Measurements from ENCODE around the gene PCDHGC3.
"Not testable (repeated sequence)": the region's sequence is repeated elsewhere in the genome, so short reads cannot be mapped to it uniquely, and the experiment has no call there.

PCDHGC3 gene

GRCh38 chr5:141475625-141476131, at the start of gene PCDHGC3:
Gene PCDHGC3 (plus strand): TSS chr5:141475966. CDS start chr5:141476117, 151 bp downstream.
- no peak for DNase-seq

- no peak for DNase-seq
Observed at GRCh38 chr5:141427783-141428426, 47.9 kb upstream of the PCDHGC3 start.

- no peak for DNase-seq
Observed at GRCh38 chr5:141430332-141431113, 45.2 kb upstream of the PCDHGC3 start, which contains the start of gene PCDHGA12. Gene PCDHGA12 (plus strand): TSS chr5:141430507. CDS start chr5:141430760, 253 bp downstream.

GRCh38 chr5:141431286-141431685, 44.5 kb upstream of the PCDHGC3 start:
- no peak for DNase-seq

- not testable (repeated sequence) for DNase-seq
Observed at GRCh38 chr5:141432308-141432707, 43.5 kb upstream of the PCDHGC3 start.

- not testable (repeated sequence) for DNase-seq
Observed at GRCh38 chr5:141432726-141433125, 43.0 kb upstream of the PCDHGC3 start.

GRCh38 chr5:141434006-141434405, 41.8 kb upstream of the PCDHGC3 start:
- no peak for DNase-seq

- DNase-seq: no peak
Observed at GRCh38 chr5:141437221-141437620, 38.5 kb upstream of the PCDHGC3 start.

GRCh38 chr5:141439411-141440141, 36.2 kb upstream of the PCDHGC3 start:
- no peak for DNase-seq

- no peak for DNase-seq
Observed at GRCh38 chr5:141440341-141440740, 35.4 kb upstream of the PCDHGC3 start.

- DNase-seq: no peak
Observed at GRCh38 chr5:141441571-141442170, 34.1 kb upstream of the PCDHGC3 start.

- no peak for DNase-seq
Observed at GRCh38 chr5:141465351-141465750, 10.4 kb upstream of the PCDHGC3 start.

- no peak for DNase-seq
Observed at GRCh38 chr5:141476132-141476911, 556 bp downstream of the PCDHGC3 start.

- no peak for DNase-seq
Observed at GRCh38 chr5:141477044-141477575, 1.3 kb downstream of the PCDHGC3 start.

- DNase-seq: no peak
Observed at GRCh38 chr5:141477815-141478214, 2.0 kb downstream of the PCDHGC3 start.

- DNase-seq: no peak
Observed at GRCh38 chr5:141478321-141478945, 2.7 kb downstream of the PCDHGC3 start.

- DNase-seq: peak; percentile 17 to 22
Observed at GRCh38 chr5:141479776-141480175, 4.0 kb downstream of the PCDHGC3 start.

- no peak for DNase-seq
Observed at GRCh38 chr5:141483902-141484301, 8.1 kb downstream of the PCDHGC3 start.

GRCh38 chr5:141484310-141484640, 8.5 kb downstream of the PCDHGC3 start:
- DNase-seq: no peak

GRCh38 chr5:141484641-141485311, 9.0 kb downstream of the PCDHGC3 start, which contains the start of gene PCDHGC4:
Gene PCDHGC4 (plus strand): TSS chr5:141485030. CDS start chr5:141485174, 144 bp downstream.
- DNase-seq: no peak

Measured in AML-193 (cell line).